HFFc6 (cell line): ENCODE measurements around the gene USP38. TPM values are rescaled to one million over a fixed set of nuclear protein-coding genes. Genes with fewer than 3 reads are reported as not detected.
"Not testable (repeated sequence)": the region's sequence is repeated elsewhere in the genome, so short reads cannot be mapped to it uniquely, and the experiment has no call there.

Source experiments
- DNase-seq: peaks from one replicate; pipeline ENCODE4 v3.0.0-alpha.2; 2018
- H3K27ac Mint-ChIP-seq: 2 replicates; pipeline ENCODE4 v1.8.0; 2020; ENCODE audit warnings: mild to moderate bottlenecking, mixed read lengths
- H3K27me3 Mint-ChIP-seq: 2 replicates; pipeline ENCODE4 v1.8.0; 2021; ENCODE audit warnings: mild to moderate bottlenecking, moderate library complexity, mixed read lengths; ENCODE audit not compliant: insufficient read depth
- H3K36me3 Mint-ChIP-seq: 2 replicates; pipeline ENCODE4 v1.8.0; 2021; ENCODE audit warnings: low read depth, mixed read lengths
- H3K4me1 Mint-ChIP-seq: 2 replicates; pipeline ENCODE4 v1.8.0; 2020; ENCODE audit warnings: low read depth, mixed read lengths
- H3K4me3 Mint-ChIP-seq: 2 replicates; pipeline ENCODE4 v1.8.0; 2020; ENCODE audit warnings: mild to moderate bottlenecking, moderate library complexity, mixed read lengths
- H3K9me3 Mint-ChIP-seq: 2 replicates; pipeline ENCODE4 v1.8.0; 2020; ENCODE audit warnings: mild to moderate bottlenecking, mixed read lengths
- total RNA-seq, 6 experiments: library from RNA; stranded (reverse); fragmentation: NEBNext Ultra II Directional; extraction: Animal tissue kit (Norgen Biotek cat#: 25700); gene quantifications; 2 replicates in 1 of 6; 3 replicates in 5 of 6; pipeline ENCODE4 v1.2.3, GENCODE V29; 2021
- TF ChIP-seq, protein P1 (sequence below): fragments of 200-600 bp; sonication (generic); IDR thresholded peaks from 2 replicates; pipeline ENCODE4 v1.5.0; 2021; ENCODE audit warnings: antibody characterized with exemption, mild to moderate bottlenecking

USP38 gene
- total RNA-seq, 6 experiments from 2014 or later = 13.8 to 20.4 (median 18.3) TPM

DNA sequence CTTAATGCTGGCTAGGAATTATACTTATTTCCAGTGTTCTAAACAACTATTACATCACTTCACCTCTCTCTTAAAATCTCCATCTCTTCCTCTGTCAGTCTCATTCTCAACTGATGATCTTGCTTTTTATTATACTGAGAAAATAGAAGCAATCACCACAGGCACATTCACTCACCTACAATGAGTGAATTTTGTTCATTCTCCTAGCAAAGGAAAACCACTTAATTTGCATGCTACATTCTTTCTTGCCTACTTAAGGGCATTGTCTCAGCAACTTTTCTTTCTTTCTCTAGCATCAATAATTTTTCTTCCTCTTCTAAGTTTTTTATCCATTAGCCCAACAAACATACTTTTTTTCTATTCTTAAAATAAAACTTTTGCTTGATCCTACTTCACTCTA lies 21.1 kb upstream of the USP38 start:
- no peaks in the 10 kb centered on the region for H3K4me1 Mint-ChIP-seq
- H3K36me3 Mint-ChIP-seq = no peaks in the 10 kb centered on the region
- no peak overlapping the region for H3K27ac Mint-ChIP-seq
- TF ChIP-seq, protein P1, sequence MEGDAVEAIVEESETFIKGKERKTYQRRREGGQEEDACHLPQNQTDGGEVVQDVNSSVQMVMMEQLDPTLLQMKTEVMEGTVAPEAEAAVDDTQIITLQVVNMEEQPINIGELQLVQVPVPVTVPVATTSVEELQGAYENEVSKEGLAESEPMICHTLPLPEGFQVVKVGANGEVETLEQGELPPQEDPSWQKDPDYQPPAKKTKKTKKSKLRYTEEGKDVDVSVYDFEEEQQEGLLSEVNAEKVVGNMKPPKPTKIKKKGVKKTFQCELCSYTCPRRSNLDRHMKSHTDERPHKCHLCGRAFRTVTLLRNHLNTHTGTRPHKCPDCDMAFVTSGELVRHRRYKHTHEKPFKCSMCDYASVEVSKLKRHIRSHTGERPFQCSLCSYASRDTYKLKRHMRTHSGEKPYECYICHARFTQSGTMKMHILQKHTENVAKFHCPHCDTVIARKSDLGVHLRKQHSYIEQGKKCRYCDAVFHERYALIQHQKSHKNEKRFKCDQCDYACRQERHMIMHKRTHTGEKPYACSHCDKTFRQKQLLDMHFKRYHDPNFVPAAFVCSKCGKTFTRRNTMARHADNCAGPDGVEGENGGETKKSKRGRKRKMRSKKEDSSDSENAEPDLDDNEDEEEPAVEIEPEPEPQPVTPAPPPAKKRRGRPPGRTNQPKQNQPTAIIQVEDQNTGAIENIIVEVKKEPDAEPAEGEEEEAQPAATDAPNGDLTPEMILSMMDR = no peak
- H3K4me3 Mint-ChIP-seq = no peak overlapping the region
- no peak for DNase-seq
- no peaks in the 10 kb centered on the region for H3K9me3 Mint-ChIP-seq
- H3K27me3 Mint-ChIP-seq = peaks cover 6% of the 10 kb centered on the region

DNA sequence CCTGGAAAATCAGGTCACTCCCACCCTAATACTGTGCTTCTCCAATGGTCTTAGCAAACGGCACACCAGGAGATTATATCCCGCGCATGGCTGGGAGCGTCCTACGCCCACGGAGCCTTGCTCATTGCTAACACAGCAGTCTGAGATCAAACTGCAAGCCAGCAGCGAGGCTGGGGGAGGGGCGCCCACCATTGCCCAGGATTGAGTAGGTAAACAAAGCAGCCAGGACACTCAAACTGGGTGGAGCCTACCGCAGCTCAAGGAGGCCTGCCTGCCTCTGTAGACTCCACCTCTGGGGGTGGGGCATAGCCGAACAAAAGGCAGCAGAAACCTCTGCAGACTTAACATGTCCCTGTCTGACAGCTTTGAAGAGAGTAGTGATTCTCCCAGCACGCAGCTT lies 18.0 kb upstream of the USP38 start:
- not testable (repeated sequence) for DNase-seq, H3K4me3 Mint-ChIP-seq

DNA sequence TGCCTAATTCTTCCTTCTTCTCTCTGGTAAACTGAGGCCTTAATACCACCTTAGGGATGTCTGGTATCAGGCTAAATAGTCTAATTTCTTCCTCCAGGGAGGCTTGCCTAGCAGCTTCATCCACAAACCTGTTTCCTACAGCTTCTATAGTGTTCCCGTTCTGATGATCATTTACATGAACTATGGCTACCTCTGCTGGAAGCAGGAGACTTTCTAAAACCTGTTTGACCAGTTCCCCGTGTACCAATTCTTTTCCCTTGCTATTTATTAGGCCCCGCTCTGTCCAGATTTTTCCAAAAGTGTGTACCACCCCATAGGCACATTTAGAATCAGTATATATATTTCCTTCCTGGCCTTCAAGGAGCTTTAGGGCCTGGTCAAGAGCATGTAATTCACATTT lies 5.8 kb upstream of the USP38 start:
- H3K36me3 Mint-ChIP-seq = peaks cover 5% of the 10 kb centered on the region; the same call in 1 of the 2 replicates
- no peak for DNase-seq
- H3K9me3 Mint-ChIP-seq = peaks cover 9% of the 10 kb centered on the region
- TF ChIP-seq, protein P1 = no peak
- peaks cover 13% of the 10 kb centered on the region for H3K4me1 Mint-ChIP-seq
- H3K27ac Mint-ChIP-seq = no peak overlapping the region
- H3K27me3 Mint-ChIP-seq = no peaks in the 10 kb centered on the region
- no peak overlapping the region for H3K4me3 Mint-ChIP-seq

More for the DNA sequence above, 18.0 kb upstream of the USP38 start:
- not testable (repeated sequence) for H3K27me3 Mint-ChIP-seq, H3K36me3 Mint-ChIP-seq, H3K27ac Mint-ChIP-seq, H3K9me3 Mint-ChIP-seq, H3K4me1 Mint-ChIP-seq

GRCh38 chr4:143183513-143184216 lies 1.1 kb upstream of the USP38 start:
- peaks cover 32% of the 10 kb centered on the region for H3K36me3 Mint-ChIP-seq
- H3K27me3 Mint-ChIP-seq = no peaks in the 10 kb centered on the region
- peak overlapping the region; percentile 91 for H3K4me3 Mint-ChIP-seq
- no peaks in the 10 kb centered on the region for H3K9me3 Mint-ChIP-seq
- DNase-seq = no peak
- TF ChIP-seq, protein P1 = no peak
- peak overlapping the region; percentile 95 for H3K27ac Mint-ChIP-seq
- peaks cover 30% of the 10 kb centered on the region for H3K4me1 Mint-ChIP-seq

DNA sequence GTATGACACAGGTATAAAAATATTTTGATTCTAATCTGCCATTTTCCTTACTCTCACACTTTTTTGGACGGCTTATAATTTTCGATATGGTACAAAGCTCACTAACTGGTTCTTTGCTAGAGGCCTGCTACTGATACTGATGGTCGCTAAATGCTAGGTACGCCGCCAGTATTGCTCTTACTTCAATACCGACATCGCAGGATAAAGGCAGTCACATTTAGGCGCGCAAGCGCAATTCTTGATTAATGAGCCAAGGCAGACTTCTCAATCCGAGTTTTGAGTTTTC lies 557 bp upstream of the USP38 start:
- Mint-ChIP-seq H3K27me3 (no peaks in the 10 kb centered on the region), H3K36me3 (peaks cover 37% of the 10 kb centered on the region), H3K4me3 (peak overlapping the region; percentile 91), H3K27ac (peak overlapping the region; percentile 95), H3K9me3 (no peaks in the 10 kb centered on the region), H3K4me1 (peaks cover 35% of the 10 kb centered on the region)
- DNase-seq = no peak
- TF ChIP-seq, protein P1 = no peak

DNA sequence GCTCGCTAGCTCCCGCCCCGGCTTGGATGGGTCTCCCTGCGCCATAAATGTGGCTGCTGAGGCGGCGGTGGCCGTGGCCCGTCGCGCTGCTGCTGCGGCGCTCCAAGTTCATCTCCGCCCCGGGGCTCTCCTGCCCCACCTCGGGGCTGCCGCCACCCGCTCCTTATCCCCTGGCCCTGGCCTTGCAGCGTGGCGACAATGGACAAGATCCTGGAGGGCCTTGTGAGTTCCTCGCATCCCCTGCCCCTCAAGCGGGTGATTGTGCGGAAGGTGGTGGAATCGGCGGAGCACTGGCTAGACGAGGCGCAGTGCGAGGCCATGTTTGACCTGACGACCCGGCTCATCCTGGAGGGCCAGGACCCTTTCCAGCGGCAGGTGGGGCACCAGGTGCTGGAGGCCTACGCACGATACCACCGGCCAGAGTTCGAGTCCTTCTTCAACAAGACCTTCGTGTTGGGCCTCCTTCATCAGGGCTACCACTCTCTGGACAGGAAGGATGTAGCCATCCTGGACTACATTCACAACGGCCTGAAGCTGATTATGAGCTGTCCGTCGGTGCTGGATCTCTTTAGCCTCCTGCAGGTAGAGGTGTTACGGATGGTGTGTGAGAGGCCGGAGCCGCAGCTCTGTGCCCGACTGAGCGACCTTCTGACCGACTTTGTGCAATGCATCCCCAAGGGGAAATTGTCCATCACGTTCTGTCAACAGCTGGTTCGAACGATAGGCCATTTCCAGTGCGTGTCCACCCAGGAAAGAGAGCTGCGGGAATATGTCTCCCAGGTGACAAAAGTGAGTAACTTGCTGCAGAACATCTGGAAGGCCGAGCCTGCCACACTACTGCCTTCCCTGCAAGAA lies 763 bp downstream of the USP38 start:
- no peaks in the 10 kb centered on the region for H3K9me3 Mint-ChIP-seq
- DNase-seq = no peak
- peaks cover 46% of the 10 kb centered on the region for H3K36me3 Mint-ChIP-seq
- TF ChIP-seq, protein P1 = no peak
- H3K4me3 Mint-ChIP-seq = peak overlapping the region; percentile 91
- H3K27ac Mint-ChIP-seq = peak overlapping the region; percentile 95
- H3K4me1 Mint-ChIP-seq = peaks cover 47% of the 10 kb centered on the region
- no peaks in the 10 kb centered on the region for H3K27me3 Mint-ChIP-seq
